PFSK-1 (cell line): ENCODE data around the gene COL8A1.

Source experiments
- FOXP2 ChIP-seq: optimal IDR thresholded peaks from 2 replicates; pipeline ENCODE3; 2011; ENCODE audit warnings: borderline replicate concordance, control low read depth, inconsistent platforms; ENCODE audit not compliant: insufficient read depth; ENCODE audit errors: extremely low read length, extremely low read depth
- POLR2AphosphoS5 ChIP-seq: IDR thresholded peaks from 2 replicates; pipeline ENCODE4 v1.6.1; 2012; ENCODE audit warnings: low read depth, mild to moderate bottlenecking, control low read depth, low read length, moderate library complexity
- SIN3A ChIP-seq: IDR thresholded peaks from 2 replicates; pipeline ENCODE4 v1.6.1; 2012; ENCODE audit warnings: mild to moderate bottlenecking, low read length, moderate library complexity, borderline replicate concordance; ENCODE audit not compliant: insufficient read depth
- TAF1 ChIP-seq: IDR thresholded peaks from 2 replicates; pipeline ENCODE4 v1.6.1; 2012; ENCODE audit warnings: low read length, control low read depth, borderline replicate concordance; ENCODE audit not compliant: insufficient read depth
- TF ChIP-seq, protein P1 (sequence below), 2 experiments: IDR thresholded peaks; 2 replicates each; pipeline versions ENCODE4 v1.6.1 to v1.8.0; 2011 to 2012; ENCODE audit warnings: low read depth in 2 of 2, low read length in 2 of 2, control low read depth in 1 of 2, inconsistent platforms in 1 of 2, mild to moderate bottlenecking in 1 of 2, moderate library complexity in 1 of 2; ENCODE audit not compliant: insufficient read depth in 1 of 2

The COL8A1 gene

DNA sequence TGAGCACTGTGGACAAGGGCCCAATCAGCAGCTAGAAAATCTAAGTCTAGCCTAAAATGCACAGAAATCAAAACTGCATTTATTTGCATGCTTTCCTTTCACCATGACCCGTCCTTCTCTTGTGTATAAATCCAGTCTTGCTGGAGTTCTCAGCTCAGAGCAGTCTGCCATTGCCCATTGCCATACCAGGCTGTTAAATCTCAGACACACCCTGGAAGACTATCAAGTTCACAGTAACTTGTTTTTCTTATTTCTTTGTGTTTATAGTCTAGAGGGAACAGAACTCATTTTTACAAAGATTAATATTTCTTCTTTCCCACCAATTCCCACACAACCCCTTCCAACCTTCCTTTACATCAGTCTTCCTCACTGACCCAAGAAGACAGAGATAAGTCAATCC lies 85.9 kb downstream of the COL8A1 start:
- TF ChIP-seq, protein P1, sequence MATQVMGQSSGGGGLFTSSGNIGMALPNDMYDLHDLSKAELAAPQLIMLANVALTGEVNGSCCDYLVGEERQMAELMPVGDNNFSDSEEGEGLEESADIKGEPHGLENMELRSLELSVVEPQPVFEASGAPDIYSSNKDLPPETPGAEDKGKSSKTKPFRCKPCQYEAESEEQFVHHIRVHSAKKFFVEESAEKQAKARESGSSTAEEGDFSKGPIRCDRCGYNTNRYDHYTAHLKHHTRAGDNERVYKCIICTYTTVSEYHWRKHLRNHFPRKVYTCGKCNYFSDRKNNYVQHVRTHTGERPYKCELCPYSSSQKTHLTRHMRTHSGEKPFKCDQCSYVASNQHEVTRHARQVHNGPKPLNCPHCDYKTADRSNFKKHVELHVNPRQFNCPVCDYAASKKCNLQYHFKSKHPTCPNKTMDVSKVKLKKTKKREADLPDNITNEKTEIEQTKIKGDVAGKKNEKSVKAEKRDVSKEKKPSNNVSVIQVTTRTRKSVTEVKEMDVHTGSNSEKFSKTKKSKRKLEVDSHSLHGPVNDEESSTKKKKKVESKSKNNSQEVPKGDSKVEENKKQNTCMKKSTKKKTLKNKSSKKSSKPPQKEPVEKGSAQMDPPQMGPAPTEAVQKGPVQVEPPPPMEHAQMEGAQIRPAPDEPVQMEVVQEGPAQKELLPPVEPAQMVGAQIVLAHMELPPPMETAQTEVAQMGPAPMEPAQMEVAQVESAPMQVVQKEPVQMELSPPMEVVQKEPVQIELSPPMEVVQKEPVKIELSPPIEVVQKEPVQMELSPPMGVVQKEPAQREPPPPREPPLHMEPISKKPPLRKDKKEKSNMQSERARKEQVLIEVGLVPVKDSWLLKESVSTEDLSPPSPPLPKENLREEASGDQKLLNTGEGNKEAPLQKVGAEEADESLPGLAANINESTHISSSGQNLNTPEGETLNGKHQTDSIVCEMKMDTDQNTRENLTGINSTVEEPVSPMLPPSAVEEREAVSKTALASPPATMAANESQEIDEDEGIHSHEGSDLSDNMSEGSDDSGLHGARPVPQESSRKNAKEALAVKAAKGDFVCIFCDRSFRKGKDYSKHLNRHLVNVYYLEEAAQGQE (IDR thresholded peaks at IDR 0.05; ENCODE audit: insufficient read depth in 1 of 2, low read depth in 2 of 2, low read length in 2 of 2) = no peak
- TF ChIP-seq TAF1 = no peak
- no peak for TF ChIP-seq SIN3A
- no peak for TF ChIP-seq POLR2AphosphoS5
- TF ChIP-seq FOXP2 = no peak

DNA sequence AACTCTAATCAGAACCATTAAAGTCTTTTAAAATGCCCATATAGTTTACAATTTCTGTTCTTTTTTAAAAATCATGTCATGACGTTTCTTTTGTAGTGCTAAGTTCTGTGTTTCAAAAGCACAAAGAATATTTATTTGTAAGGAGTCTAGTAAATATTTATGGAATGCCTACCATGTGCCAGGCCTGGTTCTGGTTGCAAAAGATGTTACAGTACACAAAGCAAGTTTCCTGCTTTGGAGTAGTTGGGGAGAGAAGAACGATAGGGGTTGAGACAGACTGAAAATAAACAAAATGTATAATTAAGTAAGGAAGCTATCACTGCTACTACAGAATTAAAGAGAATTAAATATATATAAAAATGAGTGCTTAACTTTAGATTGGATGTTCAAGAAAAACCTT lies 92.5 kb downstream of the COL8A1 start:
- no peak for TF ChIP-seq POLR2AphosphoS5
- TF ChIP-seq SIN3A = no peak
- TF ChIP-seq TAF1 = no peak
- TF ChIP-seq, protein P1 (IDR thresholded peaks at IDR 0.05; ENCODE audit: insufficient read depth in 1 of 2, low read depth in 2 of 2, low read length in 2 of 2) = no peak
- TF ChIP-seq FOXP2 = no peak

DNA sequence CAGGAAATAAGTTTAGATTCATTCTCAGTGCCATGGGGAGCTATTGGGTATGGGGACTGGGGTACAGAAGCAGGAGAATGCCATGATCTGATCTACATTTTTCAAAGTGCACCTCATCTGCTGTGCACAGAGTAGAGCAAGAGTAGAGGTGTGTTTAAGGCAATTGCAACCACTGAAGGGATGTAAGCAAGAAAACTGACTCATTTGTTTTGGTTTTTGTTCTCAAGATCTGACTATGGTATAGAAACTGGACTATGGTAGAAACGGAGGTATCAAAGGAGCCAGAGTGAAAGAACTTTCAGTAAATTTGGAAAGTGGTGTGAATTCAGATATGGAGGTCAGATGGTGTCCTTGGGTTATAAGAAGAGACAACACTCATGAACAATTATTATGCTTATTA lies 93.1 kb downstream of the COL8A1 start:
- TF ChIP-seq POLR2AphosphoS5 = no peak

DNA sequence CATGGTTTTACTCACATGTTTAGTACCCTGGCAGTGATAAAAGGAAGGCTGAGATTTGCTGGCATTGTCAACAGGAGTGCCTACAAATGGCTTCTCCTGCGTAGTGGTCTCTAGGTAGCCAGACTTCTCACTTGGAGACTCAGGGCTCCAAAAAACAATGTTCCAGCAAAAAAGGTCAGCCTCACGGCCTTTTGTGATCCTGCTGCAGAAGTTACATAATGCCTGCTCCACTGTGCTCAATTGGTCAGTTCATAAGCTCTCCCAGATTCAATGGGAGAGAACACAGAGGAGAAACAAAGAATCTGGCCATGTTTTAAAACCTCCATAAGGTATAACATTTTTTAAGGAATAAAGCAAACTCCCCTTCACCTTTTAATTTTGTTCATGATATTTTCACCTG lies 103.2 kb downstream of the COL8A1 start:
- TF ChIP-seq SIN3A (no peak), POLR2AphosphoS5 (no peak), FOXP2 (no peak), TAF1 (no peak)
- TF ChIP-seq, protein P1 (IDR thresholded peaks at IDR 0.05; ENCODE audit: insufficient read depth in 1 of 2, low read depth in 2 of 2, low read length in 2 of 2) = no peak

DNA sequence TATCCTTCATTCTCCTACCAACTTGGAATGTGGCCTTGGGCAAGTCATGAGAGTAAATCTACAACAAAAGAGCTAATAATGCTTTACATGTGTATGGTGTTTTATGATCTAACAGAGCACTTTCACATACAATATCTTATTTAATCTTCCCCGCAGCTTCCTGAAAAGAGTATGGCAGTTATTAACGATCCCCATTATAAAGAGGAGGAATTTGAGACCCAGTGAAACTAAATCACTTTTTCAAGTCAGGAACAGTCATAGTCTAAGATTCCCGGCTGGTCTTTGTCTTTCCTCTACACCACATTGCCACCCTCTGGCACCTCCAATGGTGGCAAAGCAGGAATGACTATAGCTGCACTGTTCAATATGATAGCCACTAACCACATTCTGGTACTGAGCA lies 109.5 kb downstream of the COL8A1 start:
- TF ChIP-seq SIN3A = no peak
- TF ChIP-seq, protein P1 (IDR thresholded peaks at IDR 0.05; ENCODE audit: insufficient read depth in 1 of 2, low read depth in 2 of 2, low read length in 2 of 2) = no peak
- no peak for TF ChIP-seq FOXP2
- no peak for TF ChIP-seq TAF1
- no peak for TF ChIP-seq POLR2AphosphoS5

DNA sequence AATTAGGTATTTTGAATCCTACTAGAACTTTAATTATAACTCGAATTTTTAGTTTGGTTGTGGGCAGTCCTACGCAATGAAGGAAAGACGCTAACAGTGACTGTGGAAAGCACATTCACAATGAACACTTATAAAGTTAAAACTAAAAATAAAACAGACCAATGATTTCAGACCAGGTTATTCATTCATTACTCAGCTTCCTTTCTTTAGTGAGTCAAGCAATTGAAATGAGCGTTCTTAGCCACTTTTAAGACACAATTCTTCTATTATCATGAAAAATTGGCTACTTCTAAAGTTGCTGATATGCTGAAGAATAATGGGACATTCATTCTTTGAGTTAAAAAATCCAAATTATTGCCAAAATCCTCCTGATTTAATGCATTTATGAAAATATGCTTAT lies 113.3 kb downstream of the COL8A1 start:
- TF ChIP-seq, protein P1 (IDR thresholded peaks at IDR 0.05; ENCODE audit: insufficient read depth in 1 of 2, low read depth in 2 of 2, low read length in 2 of 2) = no peak
- TF ChIP-seq TAF1 = no peak
- TF ChIP-seq FOXP2 = no peak
- no peak for TF ChIP-seq SIN3A
- TF ChIP-seq POLR2AphosphoS5 = no peak
